Gastrocnemius medialis (tissue), 4 donors: ENCODE measurements around the gene ARHGAP27. TPM values are rescaled to one million over a fixed set of nuclear protein-coding genes. Genes with fewer than 3 reads are reported as not detected.
A peak's percentile ranks its signal among the peaks of the same experiment; 100 is the strongest.

Experiments
- ATAC-seq, 2 donors: fragments of 150-250 bp; one replicate each; pipeline ENCODE4 v1.9.1; 2016
- DNase-seq, 2 donors: peaks; one replicate each; pipeline ENCODE4 v3.0.0-alpha.2; 2019
- H3K27ac ChIP-seq, 4 donors: fragments of 200-600 bp; sonication (generic); 1 replicate in 1 of 4; 2 replicates in 3 of 4; pipeline ENCODE4 v1.5.1; 2016 to 2018; ENCODE audit warnings: mild to moderate bottlenecking in 2 of 4, moderate library complexity in 1 of 4
- H3K27me3 ChIP-seq, 3 donors: fragments of 200-600 bp; sonication (generic) in 2 of 3; 1 replicate in 1 of 3; 2 replicates in 2 of 3; pipeline versions ENCODE4 v1.5.1 to v1.6.0; 2016 to 2019; ENCODE audit warnings: mild to moderate bottlenecking in 1 of 3, moderate library complexity in 1 of 3
- H3K36me3 ChIP-seq, 2 donors: fragments of 200-600 bp; sonication (generic) in 1 of 2; one replicate each; pipeline ENCODE4 v1.5.1; 2017 to 2018
- H3K4me1 ChIP-seq, 2 donors: fragments of 200-600 bp; sonication (generic) in 1 of 2; one replicate each; pipeline ENCODE4 v1.5.1; 2016 to 2017; ENCODE audit warnings: mild to moderate bottlenecking in 2 of 2
- H3K4me3 ChIP-seq, 4 donors: fragments of 200-600 bp; sonication (generic) in 3 of 4; 1 replicate in 1 of 4; 2 replicates in 3 of 4; pipeline ENCODE4 v1.5.1; 2016 to 2019; ENCODE audit warnings: mild to moderate bottlenecking in 2 of 4
- H3K9me3 ChIP-seq, 3 donors: fragments of 200-600 bp; sonication (generic) in 2 of 3; 1 replicate in 1 of 3; 2 replicates in 2 of 3; pipeline ENCODE4 v1.5.1; 2016 to 2019
- POLR2A ChIP-seq, 2 donors: fragments of 450-650 bp; IDR thresholded peaks; one replicate each; pipeline ENCODE4 v1.6.1; 2017; ENCODE audit warnings: antibody characterized with exemption in 2 of 2, mild to moderate bottlenecking in 2 of 2, moderate library complexity in 2 of 2
- in situ Hi-C, 4 donors: fragments of 200-750 bp; cut with MboI; loops; one replicate each; pipeline versions ENCODE4 v1.15.0 to v1.8.0; 2017; ENCODE audit warnings: low sequenced_read_pairs in 4 of 4
- intact Hi-C: fragments of 100-400 bp; cut with DNase I; formaldehyde crosslinking; loops from one replicate; pipeline ENCODE4 v1.15.1; 2023; ENCODE audit warnings: low total_unique reads
- total RNA-seq, 4 donors: library from RNA; depleted of rRNA; stranded (reverse); fragments of >200 nt; gene quantifications; one replicate each; pipeline versions ENCODE4 v1.1.0 to v1.2.3, GENCODE V29; 2016
- TF ChIP-seq, protein P1 (sequence below), 5 experiments: fragments of 450-650 bp in 3 of 5; fragments of 200-600 bp in 2 of 5; sonication (generic) in 2 of 5; IDR thresholded peaks in 4 of 5; conservative IDR thresholded peaks in 1 of 5; 1 replicate in 4 of 5; 2 replicates in 1 of 5; pipeline ENCODE4 v1.5.1; 2016 to 2019; ENCODE audit warnings: antibody characterized with exemption in 5 of 5, mild to moderate bottlenecking in 3 of 5, moderate library complexity in 3 of 5

ARHGAP27 gene
- total RNA-seq, 4 donors from 2014 or later, result 4.2 to 6.0 (median 5.1) TPM

DNA sequence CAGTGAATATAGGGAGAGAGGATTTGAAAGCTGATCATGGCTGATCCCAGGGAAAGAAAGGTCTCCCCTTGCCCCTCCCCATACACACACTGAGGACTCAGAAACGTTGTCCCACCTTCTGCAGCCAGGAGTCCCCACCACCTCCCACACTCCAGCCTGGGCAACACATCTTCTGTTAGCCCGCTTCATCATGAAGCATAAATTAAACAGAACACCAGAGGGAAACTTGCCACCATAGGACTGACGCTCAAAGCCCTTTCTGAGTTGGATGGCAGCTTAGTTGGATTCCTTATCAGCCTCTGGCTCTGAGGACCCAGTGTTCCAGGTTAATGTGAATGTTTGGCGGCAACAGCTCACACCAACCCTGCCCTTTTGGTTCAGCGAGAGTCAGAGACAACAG lies 33.9 kb downstream of the ARHGAP27 start:
- Histone ChIP-seq H3K4me1 (peaks cover 0 to 3% of the 10 kb centered on the region in 2 donors), H3K27me3 (no peaks in the 10 kb centered on the region), H3K9me3 (no peaks in the 10 kb centered on the region), H3K27ac (no peak overlapping the region), H3K36me3 (peaks cover 0 to 3% of the 10 kb centered on the region in 2 donors), H3K4me3 (no peak overlapping the region)
- ATAC-seq (no peak), DNase-seq (no peak)
- intact Hi-C loops (no loop called here), in situ Hi-C loops (no loop called here)
- TF ChIP-seq POLR2A (IDR thresholded peaks at IDR 0.05), result no peak
- TF ChIP-seq, protein P1, sequence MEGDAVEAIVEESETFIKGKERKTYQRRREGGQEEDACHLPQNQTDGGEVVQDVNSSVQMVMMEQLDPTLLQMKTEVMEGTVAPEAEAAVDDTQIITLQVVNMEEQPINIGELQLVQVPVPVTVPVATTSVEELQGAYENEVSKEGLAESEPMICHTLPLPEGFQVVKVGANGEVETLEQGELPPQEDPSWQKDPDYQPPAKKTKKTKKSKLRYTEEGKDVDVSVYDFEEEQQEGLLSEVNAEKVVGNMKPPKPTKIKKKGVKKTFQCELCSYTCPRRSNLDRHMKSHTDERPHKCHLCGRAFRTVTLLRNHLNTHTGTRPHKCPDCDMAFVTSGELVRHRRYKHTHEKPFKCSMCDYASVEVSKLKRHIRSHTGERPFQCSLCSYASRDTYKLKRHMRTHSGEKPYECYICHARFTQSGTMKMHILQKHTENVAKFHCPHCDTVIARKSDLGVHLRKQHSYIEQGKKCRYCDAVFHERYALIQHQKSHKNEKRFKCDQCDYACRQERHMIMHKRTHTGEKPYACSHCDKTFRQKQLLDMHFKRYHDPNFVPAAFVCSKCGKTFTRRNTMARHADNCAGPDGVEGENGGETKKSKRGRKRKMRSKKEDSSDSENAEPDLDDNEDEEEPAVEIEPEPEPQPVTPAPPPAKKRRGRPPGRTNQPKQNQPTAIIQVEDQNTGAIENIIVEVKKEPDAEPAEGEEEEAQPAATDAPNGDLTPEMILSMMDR (IDR thresholded peaks at IDR 0.05 in 4 of 5, conservative IDR thresholded peaks at IDR 0.05 in 1 of 5), result no peak

DNA sequence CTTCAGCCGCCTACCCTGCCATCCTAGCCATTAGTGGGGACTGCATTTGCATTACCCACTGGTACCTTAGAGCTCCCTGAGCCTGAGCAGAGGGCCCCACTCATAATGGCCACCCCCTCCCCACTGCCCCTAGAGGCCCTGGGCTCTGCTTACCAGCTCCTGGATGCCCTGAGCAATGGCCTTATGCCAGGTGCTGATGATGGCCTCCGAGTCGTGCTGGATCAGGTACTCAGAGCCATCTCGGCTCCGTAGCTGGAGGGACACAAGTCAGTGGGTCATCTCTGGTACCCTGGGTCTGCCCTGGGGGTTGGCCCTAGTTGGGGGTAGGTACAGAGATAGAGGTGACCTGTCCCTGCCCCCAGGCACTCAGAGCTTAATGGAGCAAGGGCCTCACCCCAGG lies 34.9 kb downstream of the ARHGAP27 start:
- Histone ChIP-seq H3K27ac (no peak overlapping the region), H3K27me3 (no peaks in the 10 kb centered on the region), H3K9me3 (no peaks in the 10 kb centered on the region), H3K36me3 (no peaks in the 10 kb centered on the region), H3K4me1 (peaks cover 0 to 3% of the 10 kb centered on the region in 2 donors), H3K4me3 (no peak overlapping the region)
- intact Hi-C loops (no loop called here), in situ Hi-C loops (no loop called here)
- DNase-seq (no peak), ATAC-seq (no peak)
- TF ChIP-seq POLR2A (IDR thresholded peaks at IDR 0.05), result no peak
- TF ChIP-seq, protein P1 (IDR thresholded peaks at IDR 0.05 in 4 of 5, conservative IDR thresholded peaks at IDR 0.05 in 1 of 5), result no peak

DNA sequence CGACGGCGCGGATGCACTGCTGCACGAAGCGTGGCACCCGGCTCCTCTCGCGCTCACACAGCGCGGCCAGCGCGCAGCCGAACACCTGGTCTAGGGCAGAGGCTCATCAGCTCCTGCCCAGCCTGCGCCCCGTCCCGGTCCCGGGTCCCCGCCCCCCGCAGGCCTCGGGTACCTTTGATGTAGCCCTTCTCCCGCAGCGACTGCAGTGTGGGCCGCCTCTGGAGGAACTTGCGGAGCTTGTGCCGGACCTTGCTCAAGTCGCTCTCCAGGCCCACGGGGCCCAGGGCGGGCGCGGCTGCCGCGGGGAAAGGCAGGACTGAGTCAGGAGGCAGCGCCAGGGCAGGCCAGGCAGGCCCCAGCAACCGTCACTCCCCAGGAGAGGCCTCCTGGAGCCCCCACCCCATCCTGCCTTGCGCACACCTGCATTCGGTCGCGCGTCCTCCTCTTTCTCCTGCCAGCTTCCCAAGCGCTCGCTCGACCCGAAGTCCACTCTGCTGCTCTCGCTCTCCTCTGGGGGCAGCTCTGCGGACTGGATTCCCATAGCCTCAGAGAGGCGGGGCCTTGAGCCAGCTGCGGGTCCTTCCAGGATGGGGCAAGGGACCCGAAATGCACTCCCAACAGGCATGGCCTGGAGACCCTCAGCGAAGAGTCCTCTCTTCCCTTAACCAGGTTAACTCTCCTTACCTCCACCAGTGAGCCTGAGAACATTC lies 36.0 kb downstream of the ARHGAP27 start:
- H3K36me3 ChIP-seq, result no peaks in the 10 kb centered on the region
- peaks cover 0 to 3% of the 10 kb centered on the region in 2 donors for H3K4me1 ChIP-seq

DNA sequence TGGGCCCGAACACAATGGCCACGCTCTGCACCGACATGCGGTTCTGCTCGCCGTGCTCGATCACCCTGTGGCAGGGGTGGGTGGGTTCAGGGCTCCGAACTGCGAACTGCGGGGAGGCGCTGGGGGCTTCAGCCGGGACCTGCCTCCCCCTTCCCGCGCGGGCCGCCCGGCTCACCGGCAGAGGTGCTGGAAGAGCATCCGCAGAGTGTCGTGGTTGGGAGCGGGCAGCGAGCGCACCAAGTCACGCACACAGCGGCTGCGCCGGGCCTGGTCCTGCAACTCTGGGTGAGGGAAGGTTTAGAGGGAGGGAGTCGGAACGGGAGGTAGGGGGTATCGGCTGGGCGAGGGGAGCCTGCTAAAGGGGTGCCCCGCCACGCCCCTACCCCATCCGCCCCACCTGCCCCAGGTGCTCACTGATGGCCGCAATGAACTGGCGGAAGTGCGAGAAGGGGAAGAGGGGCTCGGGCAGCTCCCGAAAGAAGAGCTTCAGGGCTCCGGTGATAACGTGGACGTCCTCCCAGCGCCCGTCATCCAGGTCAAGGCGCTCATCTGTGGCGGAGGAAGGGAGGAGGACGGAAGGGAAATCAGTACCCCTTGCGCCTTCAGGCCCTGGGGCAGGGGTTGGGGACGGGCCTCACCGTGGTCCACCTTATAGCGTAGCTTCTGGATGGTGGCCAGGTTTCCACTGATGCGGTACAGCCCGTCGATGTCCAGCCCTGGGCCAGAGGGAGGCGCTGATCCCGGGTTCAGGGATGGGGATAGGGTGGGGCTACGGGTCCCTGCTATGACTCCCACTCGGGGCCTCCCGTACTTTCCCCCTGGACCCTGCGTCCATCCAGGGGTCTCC lies 36.9 kb downstream of the ARHGAP27 start:
- no peaks in the 10 kb centered on the region for H3K36me3 ChIP-seq
- H3K4me1 ChIP-seq, result peaks cover 0 to 3% of the 10 kb centered on the region in 2 donors
- no peaks in the 10 kb centered on the region for H3K9me3 ChIP-seq
- intact Hi-C loops (no loop called here), in situ Hi-C loops (no loop called here)
- DNase-seq, result no peak
- no peak overlapping the region for H3K27ac ChIP-seq
- peak overlapping the region in 2 of 4 donors; percentile 27 to 39 for H3K4me3 ChIP-seq
- TF ChIP-seq, protein P1 (IDR thresholded peaks at IDR 0.05 in 4 of 5, conservative IDR thresholded peaks at IDR 0.05 in 1 of 5), result no peak
- TF ChIP-seq POLR2A (IDR thresholded peaks at IDR 0.05), result no peak
- H3K27me3 ChIP-seq, result no peaks in the 10 kb centered on the region
- ATAC-seq, result no peak

More for the DNA sequence above, 36.0 kb downstream of the ARHGAP27 start:
- intact Hi-C loops (no loop called here), in situ Hi-C loops (no loop called here)
- DNase-seq, result no peak
- TF ChIP-seq POLR2A (IDR thresholded peaks at IDR 0.05), result no peak
- TF ChIP-seq, protein P1 (IDR thresholded peaks at IDR 0.05 in 4 of 5, conservative IDR thresholded peaks at IDR 0.05 in 1 of 5), result no peak
- no peak for ATAC-seq
- Histone ChIP-seq H3K27ac (no peak overlapping the region), H3K4me3 (no peak overlapping the region), H3K9me3 (no peaks in the 10 kb centered on the region), H3K27me3 (no peaks in the 10 kb centered on the region)
